Natural killer cell (primary cell): ENCODE data around the gene NR1I3. TPM values are rescaled to one million over a fixed set of nuclear protein-coding genes. Genes with fewer than 3 reads are reported as not detected.

Source experiments
- ATAC-seq, 3 donors: fragments of 150-1000 bp in 2 of 3; fragments of 200-7000 bp in 1 of 3; cut with Tn5 transposase; 1 replicate in 1 of 3; 2 replicates in 2 of 3; pipeline ENCODE4 v1.10.0; 2021; ENCODE audit warnings: mild to moderate bottlenecking in 2 of 3, moderate library complexity in 2 of 3
- DNase-seq, 2 donors: peaks; one replicate each; pipeline versions ENCODE4 v3.0.0 to v3.0.0-alpha.2; 2013 to 2021; ENCODE audit warnings: mixed read lengths in 1 of 2
- H3K27ac ChIP-seq: one replicate; pipeline ENCODE4 v1.5.1; 2013; ENCODE audit warnings: mild to moderate bottlenecking, low read length
- H3K27me3 ChIP-seq: one replicate; pipeline ENCODE4 v1.6.1; 2013; ENCODE audit warnings: low read length; ENCODE audit not compliant: control insufficient read depth, insufficient read depth
- H3K36me3 ChIP-seq: one replicate; pipeline ENCODE4 v1.6.1; 2013; ENCODE audit warnings: low read length; ENCODE audit not compliant: control insufficient read depth, insufficient read depth
- H3K4me1 ChIP-seq: one replicate; pipeline ENCODE4 v1.6.1; 2013; ENCODE audit warnings: low read length; ENCODE audit not compliant: control insufficient read depth, insufficient read depth
- H3K4me3 ChIP-seq: one replicate; pipeline ENCODE4 v1.5.1; 2013; ENCODE audit warnings: low read length
- H3K9me3 ChIP-seq: one replicate; pipeline ENCODE4 v1.6.1; 2013; ENCODE audit warnings: low read length; ENCODE audit not compliant: control insufficient read depth, insufficient read depth
- H3K27ac Mint-ChIP-seq, 2 donors: one replicate each; pipeline ENCODE4 v1.8.0; 2022; ENCODE audit warnings: mild to moderate bottlenecking in 2 of 2, mixed read lengths in 2 of 2, moderate library complexity in 1 of 2
- H3K27me3 Mint-ChIP-seq, 2 donors: one replicate each; pipeline ENCODE4 v1.8.0; 2022; ENCODE audit warnings: low read depth in 2 of 2, mixed read lengths in 2 of 2
- H3K36me3 Mint-ChIP-seq: one replicate; pipeline ENCODE4 v1.8.0; 2022; ENCODE audit warnings: mixed read lengths
- H3K4me1 Mint-ChIP-seq, 2 donors: one replicate each; pipeline ENCODE4 v1.8.0; 2022; ENCODE audit warnings: mixed read lengths in 2 of 2
- H3K4me3 Mint-ChIP-seq: one replicate; pipeline ENCODE4 v1.8.0; 2022; ENCODE audit warnings: mild to moderate bottlenecking, moderate library complexity, mixed read lengths
- H3K9me3 Mint-ChIP-seq, 2 donors: one replicate each; pipeline ENCODE4 v1.8.0; 2022; ENCODE audit warnings: mixed read lengths in 2 of 2
- WGBS: methylation state at CpG from one replicate; pipeline ENCODE4 v1.1.7; 2013; ENCODE audit warnings: missing lambda C conversion rate; ENCODE audit not compliant: insufficient coverage; 5-methylcytosine and 5-hydroxymethylcytosine counted together
- intact Hi-C: fragments of 100-400 bp; cut with micrococcal nuclease; formaldehyde crosslinking; loops from one replicate; pipeline ENCODE4 v1.14.2; 2022
- total RNA-seq, 4 donors: library from RNA; stranded (reverse); fragments of 120-200 nt in 1 of 4; gene quantifications; one replicate each; pipeline versions ENCODE4 v1.2.3 to v1.2.4, GENCODE V29; 2013 to 2022
- TF ChIP-seq, protein P1 (sequence below): fragments of 200-600 bp; IDR thresholded peaks from one replicate; pipeline ENCODE4 v1.8.0; 2022; ENCODE audit warnings: antibody characterized with exemption

Gene NR1I3
- total RNA-seq, 3 donors from 2014 or later (not counting 1 experiment from before 2014, with no cell fraction given): not detected

- DNase-seq (no peak), ATAC-seq (no peak)
- Mint-ChIP-seq H3K9me3 (no peaks in the 10 kb centered on the region), H3K27ac (no peak overlapping the region), H3K36me3 (no peaks in the 10 kb centered on the region), H3K4me3 (no peak overlapping the region), H3K27me3 (peaks cover 0 to under 1% of the 10 kb centered on the region in 2 donors), H3K4me1 (peaks cover 0 to 1% of the 10 kb centered on the region in 2 donors)
- 86% methylated on average over 9 of the region's 9 CpGs for WGBS
- intact Hi-C loops: no loop called here
- H3K36me3 ChIP-seq: peaks cover 19% of the 10 kb centered on the region
- TF ChIP-seq, protein P1, sequence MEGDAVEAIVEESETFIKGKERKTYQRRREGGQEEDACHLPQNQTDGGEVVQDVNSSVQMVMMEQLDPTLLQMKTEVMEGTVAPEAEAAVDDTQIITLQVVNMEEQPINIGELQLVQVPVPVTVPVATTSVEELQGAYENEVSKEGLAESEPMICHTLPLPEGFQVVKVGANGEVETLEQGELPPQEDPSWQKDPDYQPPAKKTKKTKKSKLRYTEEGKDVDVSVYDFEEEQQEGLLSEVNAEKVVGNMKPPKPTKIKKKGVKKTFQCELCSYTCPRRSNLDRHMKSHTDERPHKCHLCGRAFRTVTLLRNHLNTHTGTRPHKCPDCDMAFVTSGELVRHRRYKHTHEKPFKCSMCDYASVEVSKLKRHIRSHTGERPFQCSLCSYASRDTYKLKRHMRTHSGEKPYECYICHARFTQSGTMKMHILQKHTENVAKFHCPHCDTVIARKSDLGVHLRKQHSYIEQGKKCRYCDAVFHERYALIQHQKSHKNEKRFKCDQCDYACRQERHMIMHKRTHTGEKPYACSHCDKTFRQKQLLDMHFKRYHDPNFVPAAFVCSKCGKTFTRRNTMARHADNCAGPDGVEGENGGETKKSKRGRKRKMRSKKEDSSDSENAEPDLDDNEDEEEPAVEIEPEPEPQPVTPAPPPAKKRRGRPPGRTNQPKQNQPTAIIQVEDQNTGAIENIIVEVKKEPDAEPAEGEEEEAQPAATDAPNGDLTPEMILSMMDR: no peak
- no peak overlapping the region for H3K27ac ChIP-seq
- H3K9me3 ChIP-seq: no peaks in the 10 kb centered on the region
- H3K4me3 ChIP-seq: no peak overlapping the region
- peaks cover under 1% of the 10 kb centered on the region for H3K4me1 ChIP-seq
- no peaks in the 10 kb centered on the region for H3K27me3 ChIP-seq
Measured at GRCh38 chr1:161233102-161233501, 4.9 kb downstream of the NR1I3 start.

- Histone ChIP-seq H3K27ac (no peak overlapping the region), H3K4me3 (no peak overlapping the region), H3K4me1 (peaks cover 23% of the 10 kb centered on the region), H3K36me3 (peaks cover 19% of the 10 kb centered on the region), H3K9me3 (no peaks in the 10 kb centered on the region), H3K27me3 (no peaks in the 10 kb centered on the region)
- Mint-ChIP-seq H3K4me3 (no peak overlapping the region), H3K27ac (no peak overlapping the region), H3K4me1 (peaks cover 21 to 25% of the 10 kb centered on the region in 2 donors), H3K36me3 (no peaks in the 10 kb centered on the region), H3K27me3 (no peaks in the 10 kb centered on the region), H3K9me3 (no peaks in the 10 kb centered on the region)
- DNase-seq (no peak), ATAC-seq (no peak)
- TF ChIP-seq, protein P1: no peak
- 96% methylated on average over 7 of the region's 7 CpGs for WGBS
- intact Hi-C loops: no loop called here
Measured at GRCh38 chr1:161230762-161231161, 7.2 kb downstream of the NR1I3 start.

- Mint-ChIP-seq H3K27me3 (no peaks in the 10 kb centered on the region), H3K4me1 (peaks cover 29 to 32% of the 10 kb centered on the region in 2 donors), H3K27ac (peak overlapping the region in 1 of 2 donors; percentile 30), H3K9me3 (no peaks in the 10 kb centered on the region), H3K36me3 (no peaks in the 10 kb centered on the region), H3K4me3 (no peak overlapping the region)
- H3K36me3 ChIP-seq: peaks cover 19% of the 10 kb centered on the region
- no peaks in the 10 kb centered on the region for H3K27me3 ChIP-seq
- 89% methylated on average over 3 of the region's 3 CpGs for WGBS
- TF ChIP-seq, protein P1: no peak
- H3K27ac ChIP-seq: no peak overlapping the region
- H3K4me1 ChIP-seq: peaks cover 32% of the 10 kb centered on the region
- H3K4me3 ChIP-seq: no peak overlapping the region
- intact Hi-C loops: loop anchor here (5.0 kb wide), 2 partner anchors 77 to 137 kb away; partner anchors contain the start of genes CFAP126 and MPZ
- ATAC-seq (no peak), DNase-seq (no peak)
- H3K9me3 ChIP-seq: no peaks in the 10 kb centered on the region
Measured at GRCh38 chr1:161229896-161230295, 8.1 kb downstream of the NR1I3 start.

- peaks cover 35 to 40% of the 10 kb centered on the region in 2 donors for H3K4me1 Mint-ChIP-seq
- no peaks in the 10 kb centered on the region for H3K9me3 Mint-ChIP-seq
- Histone ChIP-seq H3K27me3 (no peaks in the 10 kb centered on the region), H3K27ac (no peak overlapping the region), H3K4me1 (peaks cover 32% of the 10 kb centered on the region), H3K36me3 (peaks cover 19% of the 10 kb centered on the region), H3K9me3 (no peaks in the 10 kb centered on the region), H3K4me3 (no peak overlapping the region)
- TF ChIP-seq, protein P1: no peak
- no peaks in the 10 kb centered on the region for H3K27me3 Mint-ChIP-seq
- DNase-seq (no peak), ATAC-seq (no peak)
- H3K4me3 Mint-ChIP-seq: no peak overlapping the region
- intact Hi-C loops: loop anchor here (5.0 kb wide), 2 partner anchors 79 to 139 kb away; partner anchors contain the start of genes CFAP126 and MPZ
- no peaks in the 10 kb centered on the region for H3K36me3 Mint-ChIP-seq
- peak overlapping the region in 1 of 2 donors; percentile 92 for H3K27ac Mint-ChIP-seq
- 67% methylated on average over 5 of the region's 7 CpGs for WGBS
Measured at GRCh38 chr1:161228032-161228431, 10.0 kb downstream of the NR1I3 start.
